ENCODE data around the gene CHSY1. TPM values are rescaled to one million over a fixed set of nuclear protein-coding genes. Genes with fewer than 3 reads are reported as not detected.

CHSY1 gene
- polyA plus RNA-seq, 2 of the 4 experiments (the other 2 are of a cell fraction) = 16.0 to 28.1 TPM

- TF ChIP-seq CTCF (IDR thresholded peaks at IDR 0.05) (no peak), RAD21 (conservative IDR thresholded peaks at IDR 0.05 in 1 of 2, IDR thresholded peaks at IDR 0.05 in 1 of 2) (no peak), ELK1 (IDR thresholded peaks at IDR 0.05; ENCODE audit: low read depth, low read length) (no peak), FOXS1 (CRISPR knock-in tag; IDR thresholded peaks at IDR 0.05) (no peak), SREBF2 (IDR thresholded peaks at IDR 0.05) (no peak), MAZ (IDR thresholded peaks at IDR 0.05; ENCODE audit: borderline replicate concordance, low read depth, low read length) (0 out of 2 replicates have a peak, but pooled peaks have one; percentile 55), TFCP2L1 (CRISPR knock-in tag; IDR thresholded peaks at IDR 0.05) (peak; percentile 90), NPAS2 (CRISPR knock-in tag; IDR thresholded peaks at IDR 0.05; ENCODE audit: borderline replicate concordance) (no peak), CBX8 (IDR thresholded peaks at IDR 0.05) (no peak), RCOR1 (IDR thresholded peaks at IDR 0.05; ENCODE audit: low read depth, low read length) (no peak), PHF8 (IDR thresholded peaks at IDR 0.05; ENCODE audit: borderline replicate concordance, low read depth) (peak; percentile 87), CBX2 (IDR thresholded peaks at IDR 0.05; ENCODE audit: borderline replicate concordance, low read depth) (no peak), NR3C1 (IDR thresholded peaks at IDR 0.05) (no peak), HOXA7 (CRISPR knock-in tag; IDR thresholded peaks at IDR 0.05) (0 out of 2 replicates have a peak, but pooled peaks have one; percentile 25), ATOH8 (CRISPR knock-in tag; IDR thresholded peaks at IDR 0.05; ENCODE audit: low read depth) (peak; percentile 12; the same call in 1 of the 2 replicates), MYC (IDR thresholded peaks at IDR 0.05; ENCODE audit: borderline replicate concordance, low read length) (peak; percentile 49; the same call in 1 of the 2 replicates), ZNF302 (CRISPR knock-in tag; IDR thresholded peaks at IDR 0.05) (no peak), REST (IDR thresholded peaks at IDR 0.05) (no peak), NFE2L2 (conservative IDR thresholded peaks at IDR 0.05; ENCODE audit: low read length) (no peak), CHD2 (IDR thresholded peaks at IDR 0.05; ENCODE audit: low read length, partially characterized antibody) (no peak), KDM1A (IDR thresholded peaks at IDR 0.05; ENCODE audit: low read depth) (no peak), JUNB (IDR thresholded peaks at IDR 0.05) (no peak)
Observed at GRCh38 chr15:101294731-101295606, 43.1 kb upstream of the CHSY1 start, which contains the start of gene SNRPA1 (continued).

All from A549 (cell line).